Measurements from ENCODE around the gene SLC19A3. TPM values are rescaled to one million over a fixed set of nuclear protein-coding genes. Genes with fewer than 3 reads are reported as not detected.

Gene SLC19A3
- total RNA-seq, 1 experiment from 2014 or later: 2.3 TPM

DNA sequence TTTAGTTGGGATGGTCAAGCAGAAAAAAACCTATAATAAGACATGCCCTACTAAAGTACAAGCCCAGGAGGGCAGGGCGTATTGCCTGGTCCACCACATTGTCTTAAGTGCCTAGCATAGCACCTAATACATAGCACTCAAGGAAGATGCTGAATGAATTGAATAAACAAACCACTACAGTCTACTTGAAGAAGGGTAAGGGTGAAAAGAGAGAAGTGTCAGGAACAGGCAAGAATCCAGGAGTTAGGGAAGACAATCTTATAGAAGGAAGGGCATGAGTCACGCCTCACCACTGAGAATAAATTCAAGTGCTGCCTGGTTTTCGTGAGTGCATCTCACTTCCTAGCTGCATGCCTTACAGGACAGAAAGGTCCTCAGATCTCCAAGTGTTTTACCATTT lies 13.9 kb downstream of the SLC19A3 start:
- Mint-ChIP-seq H3K4me1 (peaks cover 0 to 8% of the 10 kb centered on the region in 2 experiments; a peak in 2 of 4 replicates), H3K27ac (no peak overlapping the region), H3K27me3 (ENCODE audit: low read depth) (no peaks in the 10 kb centered on the region), H3K9me3 (no peaks in the 10 kb centered on the region; a peak in 1 of 5 replicates), H3K36me3 (ENCODE audit: insufficient read depth in 1 of 3, low read depth in 3 of 3) (peaks cover 0 to 7% (median 5%) of the 10 kb centered on the region in 3 experiments; a peak in 5 of 7 replicates), H3K4me3 (no peak overlapping the region)
- Histone ChIP-seq H3K9ac (ENCODE audit: extremely low read depth, insufficient read length, low read length) (no peak overlapping the region), H4K91ac (ENCODE audit: insufficient read length, low read depth, low read length) (no peak overlapping the region), H2AFZ (ENCODE audit: low read length) (no peak overlapping the region), H2BK120ac (ENCODE audit: low read depth, low read length, poor library complexity, severe bottlenecking) (no peak overlapping the region), H3K27ac (ENCODE audit: insufficient read length, low read depth, low read length) (no peak overlapping the region), H4K8ac (replicated peaks; ENCODE audit: insufficient read length, low read depth, low read length) (no peak overlapping the region), H3K56ac (ENCODE audit: insufficient read length, low read depth, low read length) (no peak overlapping the region), H2AK5ac (ENCODE audit: insufficient read length, low read length) (no peak overlapping the region), H3K9me3 (ENCODE audit: control insufficient read depth, low read depth, low read length) (no peaks in the 10 kb centered on the region), H3K4me2 (ENCODE audit: insufficient read depth, insufficient read length, low read length) (no peak overlapping the region), H4K20me1 (ENCODE audit: control insufficient read depth, insufficient read depth, insufficient read length) (no peaks in the 10 kb centered on the region), H3K23ac (ENCODE audit: insufficient read length, low read depth, low read length) (no peak overlapping the region), H3K18ac (ENCODE audit: insufficient read length, low read depth, low read length) (no peak overlapping the region), H3K14ac (ENCODE audit: insufficient read depth, low read length) (no peak overlapping the region), H3K4ac (ENCODE audit: low read depth, low read length) (no peak overlapping the region), H2BK12ac (ENCODE audit: insufficient read length, low read depth, low read length) (no peak overlapping the region), H3K4me1 (ENCODE audit: insufficient read depth, low read length) (no peaks in the 10 kb centered on the region), H3K27me3 (ENCODE audit: insufficient read depth, low read length) (no peaks in the 10 kb centered on the region), H3T11ph (ENCODE audit: low read length) (no peak overlapping the region), H2BK15ac (ENCODE audit: low read depth, low read length) (no peak overlapping the region), H3K79me1 (ENCODE audit: insufficient read depth, low read depth, low read length, poor library complexity, severe bottlenecking) (no peaks in the 10 kb centered on the region), H2BK5ac (ENCODE audit: insufficient read length, low read length) (no peak overlapping the region), H2BK20ac (ENCODE audit: low read depth, low read length, poor library complexity, severe bottlenecking) (no peak overlapping the region), H3K79me2 (ENCODE audit: insufficient read depth, low read length) (no peaks in the 10 kb centered on the region), H3K23me2 (ENCODE audit: insufficient read length, low read depth, low read length, poor library complexity, severe bottlenecking) (no peaks in the 10 kb centered on the region), H4K5ac (ENCODE audit: insufficient read length, low read depth, low read length) (no peak overlapping the region)
- no CpG with 5 or more reads among the region's 3 CpGs for whole genome bisulfite sequencing (ENCODE audit: extremely low coverage, insufficient read length, low lambda C conversion rate)
- TF ChIP-seq, protein P1, sequence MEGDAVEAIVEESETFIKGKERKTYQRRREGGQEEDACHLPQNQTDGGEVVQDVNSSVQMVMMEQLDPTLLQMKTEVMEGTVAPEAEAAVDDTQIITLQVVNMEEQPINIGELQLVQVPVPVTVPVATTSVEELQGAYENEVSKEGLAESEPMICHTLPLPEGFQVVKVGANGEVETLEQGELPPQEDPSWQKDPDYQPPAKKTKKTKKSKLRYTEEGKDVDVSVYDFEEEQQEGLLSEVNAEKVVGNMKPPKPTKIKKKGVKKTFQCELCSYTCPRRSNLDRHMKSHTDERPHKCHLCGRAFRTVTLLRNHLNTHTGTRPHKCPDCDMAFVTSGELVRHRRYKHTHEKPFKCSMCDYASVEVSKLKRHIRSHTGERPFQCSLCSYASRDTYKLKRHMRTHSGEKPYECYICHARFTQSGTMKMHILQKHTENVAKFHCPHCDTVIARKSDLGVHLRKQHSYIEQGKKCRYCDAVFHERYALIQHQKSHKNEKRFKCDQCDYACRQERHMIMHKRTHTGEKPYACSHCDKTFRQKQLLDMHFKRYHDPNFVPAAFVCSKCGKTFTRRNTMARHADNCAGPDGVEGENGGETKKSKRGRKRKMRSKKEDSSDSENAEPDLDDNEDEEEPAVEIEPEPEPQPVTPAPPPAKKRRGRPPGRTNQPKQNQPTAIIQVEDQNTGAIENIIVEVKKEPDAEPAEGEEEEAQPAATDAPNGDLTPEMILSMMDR (conservative IDR thresholded peaks at IDR 0.05): no peak
- DNase-seq: no peak

All from H9 (cell line).